ENCODE measurements around the gene MDFIC.
A peak's percentile ranks its signal among the peaks of the same experiment; 100 is the strongest.

The MDFIC gene

GRCh38 chr7:114979803-114980507 is 58.1 kb downstream of the MDFIC start:
- TF ChIP-seq TAF1 (IDR thresholded peaks at IDR 0.05; ENCODE audit: low read depth, low read length) (no peak), PAX5 (IDR thresholded peaks at IDR 0.05; ENCODE audit: insufficient read depth, low read length, severe bottlenecking) (no peak), SPI1 (IDR thresholded peaks at IDR 0.05; ENCODE audit: low read depth, low read length) (no peak), POLR2AphosphoS5 (IDR thresholded peaks at IDR 0.05; ENCODE audit: low read depth, low read length) (no peak), POLR2A (IDR thresholded peaks at IDR 0.05; ENCODE audit: low read depth, low read length) (no peak), POU2F2 (IDR thresholded peaks at IDR 0.05; ENCODE audit: low read depth, low read length) (no peak)
- FAIRE-seq (no peak), DNase-seq (ENCODE audit: insufficient read length, low spot score) (no peak)

GRCh38 chr7:114981323-114981722 is 59.4 kb downstream of the MDFIC start:
- TF ChIP-seq POLR2AphosphoS5 (IDR thresholded peaks at IDR 0.05; ENCODE audit: low read depth, low read length), result no peak
- TF ChIP-seq SPI1 (IDR thresholded peaks at IDR 0.05; ENCODE audit: low read depth, low read length), result 0 out of 2 replicates have a peak, but pooled peaks have one; percentile 13
- peak; percentile 35 for FAIRE-seq
- DNase-seq (ENCODE audit: insufficient read length, low spot score), result no peak

GRCh38 chr7:114985116-114985715 is 63.3 kb downstream of the MDFIC start:
- FAIRE-seq, result peak; percentile 28

GRCh38 chr7:114986190-114987180 is 64.6 kb downstream of the MDFIC start:
- TF ChIP-seq POU2F2 (IDR thresholded peaks at IDR 0.05; ENCODE audit: low read depth, low read length) (no peak), POLR2AphosphoS5 (IDR thresholded peaks at IDR 0.05; ENCODE audit: low read depth, low read length) (no peak), TAF1 (IDR thresholded peaks at IDR 0.05; ENCODE audit: low read depth, low read length) (no peak), POLR2A (IDR thresholded peaks at IDR 0.05; ENCODE audit: low read depth, low read length) (no peak), PAX5 (IDR thresholded peaks at IDR 0.05; ENCODE audit: insufficient read depth, low read length, severe bottlenecking) (no peak), SPI1 (IDR thresholded peaks at IDR 0.05; ENCODE audit: low read depth, low read length) (no peak)
- DNase-seq (ENCODE audit: insufficient read length, low spot score) (no peak), FAIRE-seq (peak; percentile 48)

More at GRCh38 chr7:114985116-114985715, 63.3 kb downstream of the MDFIC start:
- DNase-seq (ENCODE audit: insufficient read length, low spot score), result no peak
- no peak for TF ChIP-seq POLR2AphosphoS5 (IDR thresholded peaks at IDR 0.05; ENCODE audit: low read depth, low read length)
- no peak for TF ChIP-seq POLR2A (IDR thresholded peaks at IDR 0.05; ENCODE audit: low read depth, low read length)
- TF ChIP-seq PAX5 (IDR thresholded peaks at IDR 0.05; ENCODE audit: insufficient read depth, low read length, severe bottlenecking), result no peak
- TF ChIP-seq POU2F2 (IDR thresholded peaks at IDR 0.05; ENCODE audit: low read depth, low read length), result no peak
- no peak for TF ChIP-seq TAF1 (IDR thresholded peaks at IDR 0.05; ENCODE audit: low read depth, low read length)
- TF ChIP-seq SPI1 (IDR thresholded peaks at IDR 0.05; ENCODE audit: low read depth, low read length), result no peak

GRCh38 chr7:114988026-114988425 is 66.1 kb downstream of the MDFIC start:
- no peak for TF ChIP-seq POLR2A (IDR thresholded peaks at IDR 0.05; ENCODE audit: low read depth, low read length)
- TF ChIP-seq PAX5 (IDR thresholded peaks at IDR 0.05; ENCODE audit: insufficient read depth, low read length, severe bottlenecking), result no peak
- no peak for TF ChIP-seq TAF1 (IDR thresholded peaks at IDR 0.05; ENCODE audit: low read depth, low read length)
- no peak for TF ChIP-seq POLR2AphosphoS5 (IDR thresholded peaks at IDR 0.05; ENCODE audit: low read depth, low read length)
- TF ChIP-seq POU2F2 (IDR thresholded peaks at IDR 0.05; ENCODE audit: low read depth, low read length), result no peak
- no peak for TF ChIP-seq SPI1 (IDR thresholded peaks at IDR 0.05; ENCODE audit: low read depth, low read length)
- no peak for FAIRE-seq
- no peak for DNase-seq (ENCODE audit: insufficient read length, low spot score)

GRCh38 chr7:114988755-114989375 is 67.0 kb downstream of the MDFIC start:
- DNase-seq (ENCODE audit: insufficient read length, low spot score), result no peak
- no peak for TF ChIP-seq POU2F2 (IDR thresholded peaks at IDR 0.05; ENCODE audit: low read depth, low read length)
- TF ChIP-seq SPI1 (IDR thresholded peaks at IDR 0.05; ENCODE audit: low read depth, low read length), result 0 out of 2 replicates have a peak, but pooled peaks have one; percentile 1
- FAIRE-seq, result peak; percentile 41

GRCh38 chr7:114989531-114989930 is 67.6 kb downstream of the MDFIC start:
- FAIRE-seq (no peak), DNase-seq (ENCODE audit: insufficient read length, low spot score) (no peak)
- TF ChIP-seq PAX5 (IDR thresholded peaks at IDR 0.05; ENCODE audit: insufficient read depth, low read length, severe bottlenecking), result no peak
- TF ChIP-seq POU2F2 (IDR thresholded peaks at IDR 0.05; ENCODE audit: low read depth, low read length), result no peak
- TF ChIP-seq TAF1 (IDR thresholded peaks at IDR 0.05; ENCODE audit: low read depth, low read length), result no peak
- no peak for TF ChIP-seq POLR2A (IDR thresholded peaks at IDR 0.05; ENCODE audit: low read depth, low read length)
- TF ChIP-seq SPI1 (IDR thresholded peaks at IDR 0.05; ENCODE audit: low read depth, low read length), result no peak
- TF ChIP-seq POLR2AphosphoS5 (IDR thresholded peaks at IDR 0.05; ENCODE audit: low read depth, low read length), result no peak

- TF ChIP-seq SPI1 (IDR thresholded peaks at IDR 0.05; ENCODE audit: low read depth, low read length), result no peak
- no peak for TF ChIP-seq TAF1 (IDR thresholded peaks at IDR 0.05; ENCODE audit: low read depth, low read length)
- no peak for TF ChIP-seq POLR2A (IDR thresholded peaks at IDR 0.05; ENCODE audit: low read depth, low read length)
- no peak for TF ChIP-seq POLR2AphosphoS5 (IDR thresholded peaks at IDR 0.05; ENCODE audit: low read depth, low read length)
- TF ChIP-seq PAX5 (IDR thresholded peaks at IDR 0.05; ENCODE audit: insufficient read depth, low read length, severe bottlenecking), result no peak
- TF ChIP-seq POU2F2 (IDR thresholded peaks at IDR 0.05; ENCODE audit: low read depth, low read length), result no peak
- no peak for FAIRE-seq
- DNase-seq (ENCODE audit: insufficient read length, low spot score), result no peak
Observed at GRCh38 chr7:114997487-114998404, 75.9 kb downstream of the MDFIC start.
